Lower leg skin (tissue), 4 donors: ENCODE data around the gene CTNNB1. TPM values are rescaled to one million over a fixed set of nuclear protein-coding genes. Genes with fewer than 3 reads are reported as not detected.

Source experiments
- DNase-seq, 2 donors: peaks; one replicate each; pipeline ENCODE4 v3.0.0-alpha.2; 2019; ENCODE audit warnings: low spot score in 2 of 2
- H3K4me3 ChIP-seq: fragments of 200-600 bp; sonication (generic); 2 replicates; pipeline ENCODE4 v1.5.1; 2017; ENCODE audit warnings: mild to moderate bottlenecking, low read depth; ENCODE audit not compliant: poor library complexity, severe bottlenecking
- POLR2A ChIP-seq, 2 donors: fragments of 450-650 bp; IDR thresholded peaks; one replicate each; pipeline ENCODE4 v1.6.1; 2016 to 2017; ENCODE audit warnings: antibody characterized with exemption in 2 of 2, mild to moderate bottlenecking in 1 of 2, moderate library complexity in 1 of 2
- WGBS, 2 donors: methylation state at CpG; one replicate each; pipeline ENCODE4 v1.1.5; 2018; 5-methylcytosine and 5-hydroxymethylcytosine counted together
- intact Hi-C: fragments of 100-400 bp; cut with DNase I; formaldehyde crosslinking; loops from one replicate; pipeline ENCODE4 v1.15.0; 2023; ENCODE audit warnings: low total_unique reads
- total RNA-seq, 4 donors: library from RNA; depleted of rRNA; stranded (reverse); fragments of >200 nt; gene quantifications; one replicate each; pipeline ENCODE4 v1.1.0, GENCODE V29; 2016
- TF ChIP-seq, protein P1 (sequence below), 3 donors: fragments of 450-650 bp; IDR thresholded peaks; one replicate each; pipeline ENCODE4 v1.5.1; 2016; ENCODE audit warnings: antibody characterized with exemption in 3 of 3, mild to moderate bottlenecking in 3 of 3, moderate library complexity in 2 of 3

Gene CTNNB1
- total RNA-seq, 4 donors from 2014 or later: 263 to 421 (median 300) TPM

- intact Hi-C loops: no loop called here
- no peak for TF ChIP-seq POLR2A (IDR thresholded peaks at IDR 0.05)
- TF ChIP-seq, protein P1, sequence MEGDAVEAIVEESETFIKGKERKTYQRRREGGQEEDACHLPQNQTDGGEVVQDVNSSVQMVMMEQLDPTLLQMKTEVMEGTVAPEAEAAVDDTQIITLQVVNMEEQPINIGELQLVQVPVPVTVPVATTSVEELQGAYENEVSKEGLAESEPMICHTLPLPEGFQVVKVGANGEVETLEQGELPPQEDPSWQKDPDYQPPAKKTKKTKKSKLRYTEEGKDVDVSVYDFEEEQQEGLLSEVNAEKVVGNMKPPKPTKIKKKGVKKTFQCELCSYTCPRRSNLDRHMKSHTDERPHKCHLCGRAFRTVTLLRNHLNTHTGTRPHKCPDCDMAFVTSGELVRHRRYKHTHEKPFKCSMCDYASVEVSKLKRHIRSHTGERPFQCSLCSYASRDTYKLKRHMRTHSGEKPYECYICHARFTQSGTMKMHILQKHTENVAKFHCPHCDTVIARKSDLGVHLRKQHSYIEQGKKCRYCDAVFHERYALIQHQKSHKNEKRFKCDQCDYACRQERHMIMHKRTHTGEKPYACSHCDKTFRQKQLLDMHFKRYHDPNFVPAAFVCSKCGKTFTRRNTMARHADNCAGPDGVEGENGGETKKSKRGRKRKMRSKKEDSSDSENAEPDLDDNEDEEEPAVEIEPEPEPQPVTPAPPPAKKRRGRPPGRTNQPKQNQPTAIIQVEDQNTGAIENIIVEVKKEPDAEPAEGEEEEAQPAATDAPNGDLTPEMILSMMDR (IDR thresholded peaks at IDR 0.05): no peak
Measured at GRCh38 chr3:41241161-41241560, 41.9 kb downstream of the CTNNB1 start.

DNA sequence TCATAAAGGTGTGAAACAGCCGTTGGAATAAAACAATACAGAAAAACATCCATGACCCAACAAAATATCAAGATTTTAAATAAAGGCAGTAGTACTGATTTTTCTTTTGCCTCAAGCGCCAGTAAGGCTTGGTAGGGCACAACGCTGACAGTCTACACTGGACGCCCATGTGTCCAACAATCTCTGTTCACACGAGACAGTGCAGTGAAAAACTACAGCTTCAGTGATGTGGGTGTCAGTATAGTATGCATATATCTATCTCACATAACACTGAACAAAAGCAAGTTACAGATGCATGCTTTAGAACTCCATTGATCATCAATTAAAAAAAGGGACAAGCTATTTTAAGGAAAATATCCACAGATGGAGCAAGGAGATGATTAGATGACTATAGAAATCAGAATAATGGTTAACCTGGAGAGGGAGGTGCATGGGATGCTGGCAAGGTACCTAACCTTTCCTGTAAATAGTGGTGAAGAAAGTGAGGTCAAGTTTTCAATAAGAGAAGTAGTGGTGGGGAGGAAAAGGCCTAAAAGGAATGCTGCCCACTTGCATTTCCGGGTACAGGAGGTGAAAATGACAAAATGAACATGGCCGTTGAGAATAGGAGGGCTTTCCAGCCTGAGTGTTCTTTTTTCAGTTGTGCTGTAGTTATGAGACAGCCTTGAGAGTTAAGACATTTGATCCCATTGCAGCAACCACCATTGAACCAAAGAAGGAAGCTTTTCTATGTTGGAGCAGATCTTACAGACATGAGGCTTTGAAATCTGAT, 42.7 kb downstream of the CTNNB1 start:
- no peak for DNase-seq
- intact Hi-C loops: no loop called here
- H3K4me3 ChIP-seq: no peak overlapping the region
- WGBS, 2 donors: 83 to 89% methylated on average over 7 of the region's 7 CpGs
- TF ChIP-seq, protein P1 (IDR thresholded peaks at IDR 0.05): no peak
- no peak for TF ChIP-seq POLR2A (IDR thresholded peaks at IDR 0.05)

More at GRCh38 chr3:41241161-41241560, 41.9 kb downstream of the CTNNB1 start:
- no peak for DNase-seq
- 60 to 65% methylated on average over 4 of the region's 4 CpGs for WGBS, 2 donors
- no peak overlapping the region for H3K4me3 ChIP-seq

DNA sequence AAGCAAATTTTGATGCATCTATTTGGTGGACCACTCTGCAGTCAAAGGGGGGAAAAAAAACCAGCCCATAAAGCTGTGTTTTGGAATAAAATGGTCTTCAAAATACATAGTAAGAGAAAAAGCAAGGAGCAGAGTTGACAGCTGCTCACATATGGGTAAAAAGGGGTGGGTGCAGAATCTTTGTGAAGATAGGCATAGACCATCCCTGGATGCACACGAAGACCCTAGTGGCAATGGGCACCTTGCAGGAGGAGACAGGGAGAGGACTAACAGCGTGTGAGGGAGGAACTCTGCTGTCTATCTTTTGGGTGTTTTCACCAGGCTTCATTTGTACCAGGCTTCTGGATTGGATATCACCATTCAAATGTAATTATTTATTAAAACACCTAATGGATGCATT, 43.9 kb downstream of the CTNNB1 start:
- DNase-seq: no peak
- intact Hi-C loops: no loop called here
- WGBS, 2 donors: 65 to 67% methylated on average over 2 of the region's 2 CpGs
- H3K4me3 ChIP-seq: no peak overlapping the region
- TF ChIP-seq POLR2A (IDR thresholded peaks at IDR 0.05): no peak
- TF ChIP-seq, protein P1 (IDR thresholded peaks at IDR 0.05): no peak

- TF ChIP-seq, protein P1 (IDR thresholded peaks at IDR 0.05): no peak
- no peak for TF ChIP-seq POLR2A (IDR thresholded peaks at IDR 0.05)
- H3K4me3 ChIP-seq: no peak overlapping the region
- intact Hi-C loops: no loop called here
- 69 to 75% methylated on average over 6 of the region's 6 CpGs for WGBS, 2 donors
- DNase-seq: no peak
Measured at GRCh38 chr3:41244620-41245336, 45.5 kb downstream of the CTNNB1 start.

GRCh38 chr3:41247055-41248004, 48.0 kb downstream of the CTNNB1 start:
- intact Hi-C loops: no loop called here

More at GRCh38 chr3:41247055-41248004, 48.0 kb downstream of the CTNNB1 start:
- TF ChIP-seq, protein P1 (IDR thresholded peaks at IDR 0.05): no peak
- TF ChIP-seq POLR2A (IDR thresholded peaks at IDR 0.05): no peak
- 73 to 74% methylated on average over 12 of the region's 12 CpGs for WGBS, 2 donors
- no peak overlapping the region for H3K4me3 ChIP-seq
- DNase-seq: no peak
